Coronary artery (tissue), 2 donors: ENCODE results near the gene APLF.

Source experiments
- DNase-seq: peaks from one replicate; pipeline ENCODE4 v3.0.0-alpha.2; 2017; ENCODE audit warnings: low spot score
- H3K27ac ChIP-seq, 2 donors: fragments of 200-600 bp; sonication (generic); one replicate each; pipeline ENCODE4 v1.5.1; 2016 to 2019
- H3K4me3 ChIP-seq: fragments of 200-600 bp; sonication (generic); 2 replicates; pipeline ENCODE4 v1.5.1; 2016; ENCODE audit warnings: mild to moderate bottlenecking, moderate library complexity
- TF ChIP-seq, protein P1 (sequence below): fragments of 200-600 bp; sonication (generic); IDR thresholded peaks from one replicate; pipeline ENCODE4 v1.5.1; 2019; ENCODE audit warnings: antibody characterized with exemption

Gene APLF

GRCh38 chr2:68425503-68425902 lies 41.9 kb upstream of the APLF start:
- TF ChIP-seq, protein P1, sequence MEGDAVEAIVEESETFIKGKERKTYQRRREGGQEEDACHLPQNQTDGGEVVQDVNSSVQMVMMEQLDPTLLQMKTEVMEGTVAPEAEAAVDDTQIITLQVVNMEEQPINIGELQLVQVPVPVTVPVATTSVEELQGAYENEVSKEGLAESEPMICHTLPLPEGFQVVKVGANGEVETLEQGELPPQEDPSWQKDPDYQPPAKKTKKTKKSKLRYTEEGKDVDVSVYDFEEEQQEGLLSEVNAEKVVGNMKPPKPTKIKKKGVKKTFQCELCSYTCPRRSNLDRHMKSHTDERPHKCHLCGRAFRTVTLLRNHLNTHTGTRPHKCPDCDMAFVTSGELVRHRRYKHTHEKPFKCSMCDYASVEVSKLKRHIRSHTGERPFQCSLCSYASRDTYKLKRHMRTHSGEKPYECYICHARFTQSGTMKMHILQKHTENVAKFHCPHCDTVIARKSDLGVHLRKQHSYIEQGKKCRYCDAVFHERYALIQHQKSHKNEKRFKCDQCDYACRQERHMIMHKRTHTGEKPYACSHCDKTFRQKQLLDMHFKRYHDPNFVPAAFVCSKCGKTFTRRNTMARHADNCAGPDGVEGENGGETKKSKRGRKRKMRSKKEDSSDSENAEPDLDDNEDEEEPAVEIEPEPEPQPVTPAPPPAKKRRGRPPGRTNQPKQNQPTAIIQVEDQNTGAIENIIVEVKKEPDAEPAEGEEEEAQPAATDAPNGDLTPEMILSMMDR = no peak
- Histone ChIP-seq H3K27ac (no peak overlapping the region), H3K4me3 (no peak overlapping the region)
- DNase-seq = no peak

GRCh38 chr2:68426446-68426845 lies 40.9 kb upstream of the APLF start:
- TF ChIP-seq, protein P1 = no peak
- Histone ChIP-seq H3K4me3 (no peak overlapping the region), H3K27ac (no peak overlapping the region)
- no peak for DNase-seq

DNA sequence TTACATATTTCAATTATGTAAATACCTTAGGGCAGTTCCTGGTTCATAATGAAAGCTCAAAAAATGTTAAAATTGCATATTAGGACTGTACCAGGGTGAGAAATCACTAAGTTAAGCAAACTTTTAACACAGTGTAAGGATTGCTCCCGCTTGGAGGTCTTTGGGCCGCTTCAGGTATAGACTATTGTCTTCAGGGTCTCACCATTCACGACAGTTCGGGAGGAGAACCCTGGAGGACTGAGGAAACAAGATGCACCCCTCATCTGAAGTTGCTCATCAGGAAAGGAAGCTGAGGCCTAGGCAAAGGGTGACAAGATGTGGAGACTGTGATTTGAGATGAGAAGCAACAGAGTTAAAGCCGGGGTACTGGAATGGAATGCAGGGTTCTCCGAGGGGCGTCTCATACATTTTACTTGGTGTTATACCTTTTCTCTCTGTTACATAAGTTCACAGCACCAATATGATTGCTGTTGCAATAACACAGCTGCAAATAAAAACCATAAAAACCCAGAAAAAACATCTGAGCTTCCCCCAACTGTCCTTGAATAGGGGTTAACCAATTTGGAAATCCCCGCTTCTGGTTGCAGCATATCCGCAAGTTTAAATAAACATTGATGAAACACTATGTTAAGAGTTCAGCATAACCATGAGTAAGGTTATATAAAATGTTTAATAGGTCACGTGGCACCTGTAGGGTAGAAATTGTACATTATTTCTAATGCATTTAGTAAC lies 40.4 kb upstream of the APLF start:
- TF ChIP-seq, protein P1 = no peak
- Histone ChIP-seq H3K4me3 (no peak overlapping the region), H3K27ac (no peak overlapping the region)
- no peak for DNase-seq

GRCh38 chr2:68428126-68428525 lies 39.3 kb upstream of the APLF start:
- Histone ChIP-seq H3K4me3 (no peak overlapping the region), H3K27ac (no peak overlapping the region)
- no peak for DNase-seq
- TF ChIP-seq, protein P1 = no peak

- Histone ChIP-seq H3K4me3 (no peak overlapping the region), H3K27ac (no peak overlapping the region)
- TF ChIP-seq, protein P1 = no peak
- DNase-seq = no peak
These were observed 38.6 kb upstream of the APLF start for GRCh38 chr2:68428746-68429145.

- no peak for DNase-seq
- Histone ChIP-seq H3K4me3 (no peak overlapping the region), H3K27ac (no peak overlapping the region)
- TF ChIP-seq, protein P1 = no peak
These were observed 38.0 kb upstream of the APLF start for GRCh38 chr2:68429311-68429826.

DNA sequence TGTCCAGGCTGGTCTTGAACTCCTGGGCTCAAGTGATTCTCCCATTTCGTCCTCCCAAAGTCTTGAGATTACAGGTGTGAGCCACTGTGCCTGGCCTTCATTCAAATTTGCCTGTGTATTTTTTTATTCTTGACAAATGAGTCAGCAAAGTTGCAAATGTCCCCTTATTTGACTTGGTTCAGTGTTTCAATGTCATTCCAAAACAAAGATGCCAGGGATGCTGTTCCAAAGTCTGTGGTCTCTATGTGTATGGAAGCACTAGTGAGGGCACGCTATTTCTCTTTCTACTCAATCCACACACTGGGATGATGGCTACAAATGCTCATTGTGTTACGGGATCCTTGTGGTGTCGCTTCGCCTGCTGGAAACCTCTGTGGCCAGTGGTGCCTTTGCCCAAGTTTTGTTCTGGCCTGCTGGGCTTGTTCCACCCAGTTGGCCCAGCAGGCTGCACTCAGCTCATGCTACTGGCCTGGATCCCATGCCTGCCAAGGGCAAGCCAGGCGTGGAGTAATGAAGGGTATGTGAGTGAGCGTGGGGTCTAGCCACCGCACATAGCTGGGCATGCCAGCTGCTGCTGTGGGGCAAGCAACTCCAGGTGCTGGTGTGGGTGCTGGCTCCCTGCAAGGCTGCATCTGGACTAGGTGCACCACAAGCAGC lies 35.9 kb upstream of the APLF start:
- no peak for DNase-seq
- TF ChIP-seq, protein P1 = no peak
- no peak overlapping the region for H3K27ac ChIP-seq
- no peak overlapping the region for H3K4me3 ChIP-seq
